GM23338 (cell line): Measurements from ENCODE around the gene ZBTB7B.

ENCODE experiments used
- EZH2 ChIP-seq: fragments of 200-600 bp; sonication (generic); IDR thresholded peaks from one replicate; pipeline ENCODE4 v1.8.0; 2017; ENCODE audit warnings: antibody characterized with exemption, mild to moderate bottlenecking, low read depth; ENCODE audit not compliant: unreplicated experiment
- NANOG ChIP-seq: IDR thresholded peaks from 2 replicates; pipeline ENCODE4 v1.6.1; 2016; ENCODE audit warnings: antibody characterized with exemption, borderline replicate concordance
- POLR2AphosphoS5 ChIP-seq: IDR thresholded peaks from 2 replicates; pipeline ENCODE4 v1.6.1; 2016; ENCODE audit warnings: antibody characterized with exemption, low read depth
- TF ChIP-seq, protein P1 (sequence below), 2 experiments: fragments of 200-600 bp in 1 of 2; sonication (generic) in 1 of 2; conservative IDR thresholded peaks; 2 replicates each; pipeline versions ENCODE4 v1.5.1 to v1.6.1; 2016 to 2017; ENCODE audit warnings: antibody characterized with exemption in 2 of 2, low read depth in 2 of 2, mild to moderate bottlenecking in 2 of 2, moderate library complexity in 1 of 2
- TF ChIP-seq, protein P2 (sequence below): IDR thresholded peaks from one replicate; pipeline ENCODE4 v1.6.1; 2018; ENCODE audit warnings: antibody characterized with exemption; ENCODE audit not compliant: unreplicated experiment
- TF ChIP-seq, protein P3 (sequence below): IDR thresholded peaks from 2 replicates; pipeline ENCODE4 v1.6.1; 2016; ENCODE audit warnings: antibody characterized with exemption

DNA sequence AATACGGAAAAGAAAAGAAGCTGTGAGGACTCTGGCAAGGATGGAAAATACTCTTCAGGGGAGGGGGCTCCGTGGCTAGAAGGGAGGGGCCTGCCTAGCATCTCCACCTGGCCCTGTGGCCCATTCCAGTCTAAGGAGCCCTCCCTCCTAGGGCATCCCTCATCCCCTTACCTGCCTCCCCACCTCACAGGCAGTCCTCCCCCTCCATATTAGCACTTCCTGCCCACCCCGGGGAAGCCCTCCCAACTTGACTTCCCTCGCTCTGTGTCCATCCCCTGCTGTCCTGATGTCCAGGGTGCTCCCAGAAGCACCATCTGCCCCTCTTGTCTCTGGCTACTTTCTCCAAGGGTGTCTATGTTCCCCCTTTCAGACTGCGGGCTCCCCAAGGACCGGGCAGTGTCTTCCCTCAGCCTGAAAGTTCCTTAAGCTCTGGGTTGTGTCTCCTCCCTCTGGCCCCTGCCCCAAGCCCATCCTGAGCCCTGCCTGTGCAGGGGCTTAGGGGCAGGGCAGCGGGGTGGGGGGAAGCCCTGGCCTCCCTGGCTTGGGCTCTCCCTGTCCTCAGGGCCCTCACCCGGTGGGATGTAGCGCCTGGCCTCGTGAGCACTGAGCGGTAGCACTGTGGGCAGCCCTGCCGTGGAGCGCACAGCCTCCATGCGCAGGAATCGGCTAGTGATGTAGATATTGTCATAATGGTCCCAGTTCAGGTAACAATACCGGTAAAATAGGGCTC lies 27.1 kb downstream of the ZBTB7B start:
- TF ChIP-seq NANOG (no peak), EZH2 (no peak), POLR2AphosphoS5 (no peak)
- TF ChIP-seq, protein P1, sequence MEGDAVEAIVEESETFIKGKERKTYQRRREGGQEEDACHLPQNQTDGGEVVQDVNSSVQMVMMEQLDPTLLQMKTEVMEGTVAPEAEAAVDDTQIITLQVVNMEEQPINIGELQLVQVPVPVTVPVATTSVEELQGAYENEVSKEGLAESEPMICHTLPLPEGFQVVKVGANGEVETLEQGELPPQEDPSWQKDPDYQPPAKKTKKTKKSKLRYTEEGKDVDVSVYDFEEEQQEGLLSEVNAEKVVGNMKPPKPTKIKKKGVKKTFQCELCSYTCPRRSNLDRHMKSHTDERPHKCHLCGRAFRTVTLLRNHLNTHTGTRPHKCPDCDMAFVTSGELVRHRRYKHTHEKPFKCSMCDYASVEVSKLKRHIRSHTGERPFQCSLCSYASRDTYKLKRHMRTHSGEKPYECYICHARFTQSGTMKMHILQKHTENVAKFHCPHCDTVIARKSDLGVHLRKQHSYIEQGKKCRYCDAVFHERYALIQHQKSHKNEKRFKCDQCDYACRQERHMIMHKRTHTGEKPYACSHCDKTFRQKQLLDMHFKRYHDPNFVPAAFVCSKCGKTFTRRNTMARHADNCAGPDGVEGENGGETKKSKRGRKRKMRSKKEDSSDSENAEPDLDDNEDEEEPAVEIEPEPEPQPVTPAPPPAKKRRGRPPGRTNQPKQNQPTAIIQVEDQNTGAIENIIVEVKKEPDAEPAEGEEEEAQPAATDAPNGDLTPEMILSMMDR (conservative IDR thresholded peaks at IDR 0.05; ENCODE audit: low read depth in 2 of 2): no peak
- TF ChIP-seq, protein P2, sequence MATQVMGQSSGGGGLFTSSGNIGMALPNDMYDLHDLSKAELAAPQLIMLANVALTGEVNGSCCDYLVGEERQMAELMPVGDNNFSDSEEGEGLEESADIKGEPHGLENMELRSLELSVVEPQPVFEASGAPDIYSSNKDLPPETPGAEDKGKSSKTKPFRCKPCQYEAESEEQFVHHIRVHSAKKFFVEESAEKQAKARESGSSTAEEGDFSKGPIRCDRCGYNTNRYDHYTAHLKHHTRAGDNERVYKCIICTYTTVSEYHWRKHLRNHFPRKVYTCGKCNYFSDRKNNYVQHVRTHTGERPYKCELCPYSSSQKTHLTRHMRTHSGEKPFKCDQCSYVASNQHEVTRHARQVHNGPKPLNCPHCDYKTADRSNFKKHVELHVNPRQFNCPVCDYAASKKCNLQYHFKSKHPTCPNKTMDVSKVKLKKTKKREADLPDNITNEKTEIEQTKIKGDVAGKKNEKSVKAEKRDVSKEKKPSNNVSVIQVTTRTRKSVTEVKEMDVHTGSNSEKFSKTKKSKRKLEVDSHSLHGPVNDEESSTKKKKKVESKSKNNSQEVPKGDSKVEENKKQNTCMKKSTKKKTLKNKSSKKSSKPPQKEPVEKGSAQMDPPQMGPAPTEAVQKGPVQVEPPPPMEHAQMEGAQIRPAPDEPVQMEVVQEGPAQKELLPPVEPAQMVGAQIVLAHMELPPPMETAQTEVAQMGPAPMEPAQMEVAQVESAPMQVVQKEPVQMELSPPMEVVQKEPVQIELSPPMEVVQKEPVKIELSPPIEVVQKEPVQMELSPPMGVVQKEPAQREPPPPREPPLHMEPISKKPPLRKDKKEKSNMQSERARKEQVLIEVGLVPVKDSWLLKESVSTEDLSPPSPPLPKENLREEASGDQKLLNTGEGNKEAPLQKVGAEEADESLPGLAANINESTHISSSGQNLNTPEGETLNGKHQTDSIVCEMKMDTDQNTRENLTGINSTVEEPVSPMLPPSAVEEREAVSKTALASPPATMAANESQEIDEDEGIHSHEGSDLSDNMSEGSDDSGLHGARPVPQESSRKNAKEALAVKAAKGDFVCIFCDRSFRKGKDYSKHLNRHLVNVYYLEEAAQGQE: no peak
- TF ChIP-seq, protein P3, sequence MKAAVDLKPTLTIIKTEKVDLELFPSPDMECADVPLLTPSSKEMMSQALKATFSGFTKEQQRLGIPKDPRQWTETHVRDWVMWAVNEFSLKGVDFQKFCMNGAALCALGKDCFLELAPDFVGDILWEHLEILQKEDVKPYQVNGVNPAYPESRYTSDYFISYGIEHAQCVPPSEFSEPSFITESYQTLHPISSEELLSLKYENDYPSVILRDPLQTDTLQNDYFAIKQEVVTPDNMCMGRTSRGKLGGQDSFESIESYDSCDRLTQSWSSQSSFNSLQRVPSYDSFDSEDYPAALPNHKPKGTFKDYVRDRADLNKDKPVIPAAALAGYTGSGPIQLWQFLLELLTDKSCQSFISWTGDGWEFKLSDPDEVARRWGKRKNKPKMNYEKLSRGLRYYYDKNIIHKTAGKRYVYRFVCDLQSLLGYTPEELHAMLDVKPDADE: no peak
